SKM-1 (cell line): ENCODE data around the gene GADD45G.

ENCODE experiments used
- DNase-seq: peaks from one replicate; lab custom pipeline; 2025; ENCODE audit not compliant: unreplicated experiment; lab: John Stamatoyannopoulos, UW

The GADD45G gene

DNA sequence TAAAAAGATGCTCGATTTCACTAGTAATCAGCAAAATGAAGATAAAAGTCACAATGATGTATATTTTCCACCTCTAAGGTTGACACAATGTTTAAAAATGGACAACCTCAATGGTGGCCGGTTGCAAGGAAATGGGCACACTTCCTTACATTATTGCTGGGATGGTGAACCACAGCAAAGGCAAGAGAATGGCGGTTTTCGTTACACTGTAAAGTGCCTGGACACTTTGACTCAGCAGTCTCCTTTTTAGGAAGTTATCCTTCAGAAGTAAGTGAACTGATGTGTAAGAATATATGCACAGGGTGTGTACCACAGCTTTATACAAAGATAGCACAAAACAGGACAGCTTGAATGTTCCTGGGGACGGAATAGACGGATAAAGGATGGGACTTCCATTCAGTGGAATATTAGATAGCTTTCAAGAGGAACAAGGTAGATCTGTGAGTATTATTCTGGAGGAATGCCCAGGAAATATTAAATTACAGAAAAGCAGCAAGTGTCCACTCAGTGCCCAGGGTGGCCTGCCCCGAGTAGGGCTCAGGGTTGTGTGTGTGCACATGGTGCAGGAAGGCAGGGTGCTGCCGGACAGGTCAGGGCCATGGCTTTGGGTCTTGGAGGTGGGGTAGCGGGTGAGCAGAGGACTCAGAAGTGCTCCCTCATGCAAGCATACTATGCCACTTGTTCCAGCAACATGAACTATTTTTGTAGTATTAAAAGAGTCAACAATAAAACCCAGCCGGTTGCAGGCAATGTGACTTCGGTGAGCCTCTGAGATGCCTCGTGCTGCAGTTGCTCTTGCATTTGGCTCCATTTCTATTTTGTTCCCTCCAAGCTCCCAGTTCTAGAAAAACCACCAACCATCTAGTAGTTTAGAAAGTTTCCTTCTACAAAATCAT is 24.5 kb downstream of the GADD45G start:
- no peak for DNase-seq

DNA sequence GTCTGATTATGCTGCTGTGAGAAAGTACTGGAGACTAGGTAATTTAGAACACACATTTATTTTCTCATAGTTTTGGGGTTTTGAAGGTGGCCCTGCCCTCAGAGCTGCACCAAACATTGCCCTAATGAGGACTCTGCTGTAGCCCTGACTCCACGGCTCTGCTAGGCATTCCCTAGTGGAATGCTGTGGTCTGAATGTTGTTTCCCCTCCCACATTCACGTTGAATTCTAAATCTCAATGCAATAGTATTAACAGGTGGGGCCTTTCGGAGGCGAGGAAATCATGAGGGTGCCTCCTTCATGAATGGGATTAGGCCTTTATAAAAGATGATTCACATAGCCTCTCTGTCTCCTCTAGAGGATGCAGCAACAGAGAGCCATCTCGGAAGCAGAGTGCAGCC is 25.7 kb downstream of the GADD45G start:
- no peak for DNase-seq

DNA sequence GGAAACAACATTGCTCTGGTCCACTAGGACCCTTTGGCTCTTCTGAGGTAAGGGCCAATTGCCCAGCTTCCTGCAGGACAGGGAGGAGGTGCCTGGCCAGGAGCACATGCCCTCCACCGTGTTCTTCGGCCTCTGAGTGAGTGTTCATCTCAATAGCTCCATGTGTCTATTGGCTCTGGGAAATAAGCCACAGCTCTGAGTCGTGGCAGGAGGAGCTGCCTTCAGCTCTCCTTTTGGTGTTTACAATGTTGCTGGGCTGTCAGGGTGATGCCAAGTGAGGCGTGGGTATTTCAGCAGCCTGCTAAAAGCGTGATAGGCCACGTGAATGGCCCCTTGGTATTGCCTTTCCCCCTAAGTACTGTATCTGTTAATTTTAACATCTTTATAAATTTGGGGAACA is 26.6 kb downstream of the GADD45G start:
- no peak for DNase-seq

- no peak for DNase-seq
Measured at GRCh38 chr9:89632192-89632733, 27.5 kb downstream of the GADD45G start.

GRCh38 chr9:89632736-89633135 is 27.9 kb downstream of the GADD45G start:
- no peak for DNase-seq

DNA sequence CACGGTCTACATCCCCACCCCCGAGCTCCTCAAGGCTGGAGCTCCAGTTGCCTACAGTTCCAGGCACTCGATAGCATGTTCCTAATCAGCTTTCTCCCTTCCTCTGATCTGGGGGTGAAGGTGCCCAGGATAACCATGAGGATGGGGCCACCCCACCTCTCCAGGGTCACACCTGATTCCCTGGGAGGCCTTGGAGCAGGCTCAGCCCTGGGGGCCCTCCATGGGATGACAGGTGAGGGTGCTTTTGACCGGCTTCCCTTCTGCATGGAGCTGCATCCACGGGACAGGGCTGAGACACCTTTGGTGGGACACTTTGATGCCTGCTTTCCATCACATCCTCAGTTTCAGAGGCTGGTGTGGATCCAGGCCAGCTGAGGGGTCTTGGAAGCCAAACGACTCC is 28.6 kb downstream of the GADD45G start:
- no peak for DNase-seq

DNA sequence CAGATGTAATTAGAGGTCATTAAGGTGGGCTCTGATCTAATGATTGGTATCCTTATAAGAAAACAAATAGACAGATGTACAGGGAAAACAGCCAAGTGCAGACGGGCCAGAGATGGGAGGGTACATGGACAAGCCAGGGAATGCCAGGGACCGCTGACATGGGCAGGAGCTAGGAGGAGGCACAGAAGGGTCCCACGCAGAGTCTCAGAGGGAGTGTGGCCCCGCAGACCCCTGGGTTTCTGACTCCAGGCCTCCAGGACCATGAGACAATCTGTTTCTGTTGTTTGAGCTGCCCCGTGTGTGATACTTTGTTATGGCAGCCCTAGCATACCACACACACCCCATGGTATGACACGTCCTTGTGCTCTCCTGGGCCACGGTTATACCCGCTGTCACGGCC is 29.1 kb downstream of the GADD45G start:
- DNase-seq, result no peak

DNA sequence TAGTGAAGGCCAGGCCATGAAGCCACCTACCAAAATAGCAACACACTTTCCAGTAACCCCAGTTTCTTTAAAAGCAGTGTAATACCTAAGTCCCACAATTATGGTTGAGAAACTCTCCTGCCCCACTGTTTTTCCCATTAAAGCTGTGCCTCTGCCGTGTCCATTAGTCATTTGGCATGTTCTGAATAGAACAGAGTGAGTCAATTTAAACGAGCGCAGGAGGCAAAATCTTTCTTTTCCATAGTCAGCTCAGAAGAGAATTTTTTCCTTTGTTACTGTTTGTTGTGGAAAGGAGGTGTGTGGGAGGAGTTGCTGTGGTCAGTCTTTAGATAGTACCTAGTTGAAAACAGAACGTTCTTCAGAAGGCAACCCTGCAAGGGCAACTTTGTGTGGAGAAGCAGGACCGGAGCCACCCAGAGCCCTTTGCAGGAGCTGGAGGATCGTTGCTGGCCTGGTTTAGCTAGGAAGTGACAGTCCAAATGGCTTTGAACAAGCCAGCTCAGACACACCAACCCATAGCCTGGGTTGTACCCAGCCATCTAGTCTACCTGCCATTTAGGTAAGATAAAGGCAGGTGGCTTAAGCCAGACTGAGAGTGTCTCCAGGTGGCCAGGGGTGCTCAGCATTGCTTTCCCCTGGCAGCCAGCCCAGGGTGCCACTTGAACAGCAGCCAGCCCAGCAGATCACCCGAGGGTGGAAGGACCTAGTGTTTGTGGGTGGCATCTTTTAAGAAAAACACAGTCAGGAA is 30.4 kb downstream of the GADD45G start:
- no peak for DNase-seq

DNA sequence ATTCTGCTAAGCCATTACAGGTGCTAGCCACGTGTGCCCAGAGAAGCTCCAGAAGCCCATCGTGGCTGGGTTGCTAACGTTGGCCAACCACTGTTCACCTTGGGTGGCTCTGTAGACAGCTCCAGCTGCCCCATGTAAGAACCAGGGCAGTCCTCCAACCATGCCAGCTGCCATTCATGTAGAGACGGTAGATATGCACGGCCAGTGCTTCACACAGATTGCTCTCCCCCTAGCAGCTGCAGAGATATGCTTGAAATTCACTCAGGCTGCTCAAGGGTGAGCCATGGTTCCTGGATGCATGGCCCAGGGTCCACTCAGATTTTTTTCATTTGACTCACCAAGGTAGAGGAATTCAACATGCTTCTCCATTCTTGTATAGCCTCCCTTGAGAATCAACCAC is 31.0 kb downstream of the GADD45G start:
- no peak for DNase-seq

GRCh38 chr9:89637787-89638186 is 33.0 kb downstream of the GADD45G start:
- no peak for DNase-seq

DNA sequence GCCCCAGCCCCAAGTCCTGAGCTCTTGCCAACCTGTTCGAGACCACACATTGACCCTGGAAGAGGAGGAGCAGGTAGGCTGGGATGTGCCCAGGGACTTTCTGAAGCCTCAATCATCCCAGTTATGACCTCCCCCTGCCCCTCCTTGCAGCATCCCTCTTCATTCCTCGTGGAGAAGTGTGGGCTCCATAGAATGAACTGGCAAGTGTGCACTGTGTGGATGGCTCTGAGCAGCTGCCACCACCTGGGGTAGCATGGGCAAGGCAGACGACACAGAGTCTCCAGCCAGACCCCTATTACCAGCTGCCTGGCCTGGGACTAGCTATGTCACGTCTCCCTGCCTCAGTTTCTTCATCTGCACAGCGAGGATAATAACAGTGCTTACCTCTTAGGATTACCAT is 33.5 kb downstream of the GADD45G start:
- no peak for DNase-seq

DNA sequence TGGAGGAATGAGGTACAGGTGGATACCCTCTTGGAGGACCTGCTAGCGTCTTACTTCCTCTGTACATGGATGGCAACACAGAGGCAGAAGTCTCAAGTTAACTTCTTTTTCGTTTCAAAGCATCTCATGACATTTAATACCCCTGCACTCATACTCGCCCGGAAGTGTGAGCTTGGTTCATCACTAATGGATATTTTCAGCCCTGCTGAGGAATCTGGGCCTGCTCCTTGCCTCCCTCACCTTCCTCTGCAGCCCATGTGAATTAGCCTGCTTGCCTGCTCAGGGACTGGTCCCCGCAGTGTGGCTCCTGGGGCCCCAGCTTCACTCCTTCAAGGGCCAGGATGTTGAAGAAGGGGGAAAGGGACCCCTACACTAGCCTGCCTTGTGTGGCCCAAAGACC is 34.1 kb downstream of the GADD45G start:
- no peak for DNase-seq

GRCh38 chr9:89639367-89639795 is 34.6 kb downstream of the GADD45G start:
- no peak for DNase-seq

- no peak for DNase-seq
Measured at GRCh38 chr9:89639961-89640360, 35.1 kb downstream of the GADD45G start.

- DNase-seq, result no peak
Measured at GRCh38 chr9:89640361-89640760, 35.5 kb downstream of the GADD45G start.

DNA sequence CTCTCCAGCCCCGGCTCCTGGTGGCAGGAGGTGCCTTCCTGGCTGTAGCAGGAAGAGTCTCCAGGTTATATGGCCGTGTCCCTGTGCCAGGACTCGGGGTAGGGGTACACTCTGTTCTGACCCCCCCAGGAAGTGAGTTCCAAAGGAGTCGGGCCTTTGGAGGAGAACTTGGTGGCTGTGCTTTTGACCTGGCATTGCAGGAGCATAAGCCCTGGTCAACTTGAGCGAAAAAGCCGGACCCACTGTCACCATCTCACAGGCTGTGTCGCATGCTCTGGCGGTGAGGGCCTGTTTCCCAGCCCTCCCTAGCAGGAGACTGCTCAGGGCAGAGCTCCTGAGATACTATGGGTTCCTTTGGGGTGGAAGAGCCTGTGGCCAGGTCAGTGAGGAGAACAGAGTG is 36.0 kb downstream of the GADD45G start:
- no peak for DNase-seq

DNA sequence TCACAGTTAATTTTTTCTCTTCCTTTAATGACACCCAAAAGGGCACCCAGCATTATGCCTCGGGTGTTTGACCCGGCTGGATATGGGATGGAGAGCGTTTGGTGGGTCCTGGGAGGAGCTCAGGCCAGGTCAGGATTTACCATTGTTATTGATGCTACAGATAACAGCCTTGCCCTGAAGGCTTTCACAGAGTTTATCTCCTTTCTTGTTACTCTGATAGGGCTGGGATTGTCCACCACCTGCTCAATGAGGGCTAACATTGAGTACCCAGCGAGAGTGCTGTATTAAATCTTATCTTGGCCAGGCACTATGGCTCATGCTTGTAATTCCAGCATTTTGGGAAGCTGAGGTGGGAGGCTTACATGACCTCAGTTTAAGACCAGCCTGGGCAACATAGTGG is 37.2 kb downstream of the GADD45G start:
- DNase-seq, result no peak

GRCh38 chr9:89642789-89643188 is 38.0 kb downstream of the GADD45G start:
- no peak for DNase-seq

DNA sequence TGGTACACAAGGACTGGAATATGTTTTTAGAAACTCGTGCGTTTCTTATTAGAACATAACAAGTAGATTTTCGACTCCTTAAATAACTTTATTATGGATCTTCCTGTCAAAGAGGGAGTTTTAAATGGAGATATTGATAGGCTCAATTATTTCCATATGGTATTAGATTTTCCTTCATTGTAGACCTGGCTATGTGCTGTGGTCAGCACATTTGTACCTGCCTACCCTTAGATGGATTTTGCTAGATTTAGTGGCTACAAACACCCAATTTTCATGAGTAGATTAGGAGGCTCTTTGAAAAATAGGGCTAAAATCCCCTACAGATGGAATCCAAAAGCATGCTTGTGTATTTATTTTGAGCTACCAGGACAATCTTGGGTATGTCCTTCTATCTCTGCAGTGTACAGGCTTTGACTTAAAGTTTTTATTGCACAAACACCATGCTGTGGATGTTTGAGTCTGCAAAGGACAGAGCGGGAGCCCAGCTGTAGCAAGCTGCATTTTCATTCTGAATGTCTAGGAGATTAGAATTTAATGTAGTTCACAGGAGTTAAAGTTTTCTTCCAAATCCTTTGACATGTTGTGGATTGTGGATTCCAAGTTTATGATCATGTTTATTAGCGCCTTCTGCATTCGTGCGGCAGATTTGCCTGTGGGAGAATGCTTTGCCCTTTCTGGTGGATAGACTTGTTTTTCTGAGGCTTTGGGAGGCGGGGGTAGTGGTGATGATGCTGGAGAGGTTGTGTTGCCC is 41.6 kb downstream of the GADD45G start:
- no peak for DNase-seq

DNA sequence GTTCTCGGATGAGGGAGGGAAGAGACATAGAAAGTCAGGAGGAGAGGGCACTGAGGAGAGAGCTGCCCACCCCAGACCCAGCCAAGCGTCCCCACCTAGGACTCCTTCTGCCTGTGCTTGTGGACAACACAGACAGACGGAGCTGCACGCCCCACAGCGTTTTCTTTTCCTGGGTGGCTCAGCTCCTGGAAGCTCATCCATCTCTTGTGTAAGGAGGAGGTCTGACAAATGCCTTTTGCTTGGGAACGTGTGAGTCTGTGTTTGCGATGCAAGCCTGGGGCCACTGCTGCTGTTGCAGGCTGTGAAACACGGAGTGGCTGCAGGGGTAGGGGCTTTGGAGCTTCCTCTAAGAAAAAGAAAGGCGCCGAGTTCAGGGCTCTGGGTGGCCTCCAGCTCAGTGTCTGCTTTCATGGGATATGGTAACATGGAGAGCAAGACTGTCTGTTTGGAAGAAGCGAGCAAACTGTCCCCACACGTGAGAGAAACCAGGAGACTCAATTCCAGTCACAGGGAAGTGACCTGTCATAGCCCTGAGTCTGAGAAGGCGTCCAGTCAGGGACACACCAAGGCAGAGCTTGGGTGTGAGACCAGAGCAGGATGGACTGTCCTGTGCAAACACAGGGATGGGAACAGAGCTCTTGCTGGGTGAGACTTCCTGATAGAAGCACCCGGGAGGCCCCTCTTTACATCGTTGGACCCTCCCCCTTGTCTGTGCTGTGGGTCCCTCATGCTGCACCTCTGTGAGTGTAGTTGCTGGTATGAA is 42.7 kb downstream of the GADD45G start:
- DNase-seq, result no peak
